ENCODE data around the gene ELF5.

ELF5 gene

GRCh38 chr11:34529643-34530042 lies 16.0 kb upstream of the ELF5 start:
- no peaks in the 10 kb centered on the region for H3K4me1 Mint-ChIP-seq
- no peak for DNase-seq

DNA sequence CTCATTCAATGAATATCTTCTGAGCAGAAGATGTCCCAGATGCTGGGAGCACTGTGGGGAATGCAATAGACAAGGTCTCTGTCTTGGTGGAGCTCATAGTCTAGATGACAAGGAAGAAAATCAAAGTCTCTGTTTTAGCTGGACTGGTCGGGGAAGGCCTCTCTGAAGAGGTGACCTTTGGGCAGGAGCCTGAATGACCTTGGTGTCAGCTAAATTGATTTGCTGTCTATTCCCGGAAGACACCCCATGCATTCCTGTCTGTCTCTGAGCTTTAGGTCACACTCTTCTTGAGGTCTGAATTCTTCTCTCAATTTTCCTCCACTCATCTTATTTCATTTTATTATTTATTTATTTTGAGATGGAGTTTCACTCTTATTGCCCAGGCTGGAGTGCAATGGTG lies 14.5 kb upstream of the ELF5 start:
- Mint-ChIP-seq H3K4me1 (no peaks in the 10 kb centered on the region), H3K9me3 (no peaks in the 10 kb centered on the region), H3K27ac (no peak overlapping the region), H3K4me3 (no peak overlapping the region), H3K27me3 (peaks cover 27% of the 10 kb centered on the region)
- ATAC-seq, result no peak
- no peak for DNase-seq

More at GRCh38 chr11:34529643-34530042, 16.0 kb upstream of the ELF5 start:
- Mint-ChIP-seq H3K9me3 (peaks cover 3 to 5% of the 10 kb centered on the region in 2 donors), H3K4me3 (no peak overlapping the region), H3K27ac (no peak overlapping the region), H3K27me3 (peaks cover 27% of the 10 kb centered on the region)
- no peak for ATAC-seq

GRCh38 chr11:34525888-34526657 lies 12.5 kb upstream of the ELF5 start:
- no peak overlapping the region for H3K27ac Mint-ChIP-seq
- no peaks in the 10 kb centered on the region for H3K4me1 Mint-ChIP-seq
- no peak for DNase-seq
- no peak for ATAC-seq
- no peaks in the 10 kb centered on the region for H3K9me3 Mint-ChIP-seq
- no peak overlapping the region for H3K4me3 Mint-ChIP-seq
- H3K27me3 Mint-ChIP-seq, result peaks cover 22% of the 10 kb centered on the region

GRCh38 chr11:34525098-34525497 lies 11.5 kb upstream of the ELF5 start:
- H3K4me1 Mint-ChIP-seq, result no peaks in the 10 kb centered on the region
- no peak for DNase-seq
- H3K4me3 Mint-ChIP-seq, result no peak overlapping the region
- no peak for ATAC-seq
- H3K27ac Mint-ChIP-seq, result no peak overlapping the region
- no peaks in the 10 kb centered on the region for H3K9me3 Mint-ChIP-seq
- H3K27me3 Mint-ChIP-seq, result peaks cover 15% of the 10 kb centered on the region

DNA sequence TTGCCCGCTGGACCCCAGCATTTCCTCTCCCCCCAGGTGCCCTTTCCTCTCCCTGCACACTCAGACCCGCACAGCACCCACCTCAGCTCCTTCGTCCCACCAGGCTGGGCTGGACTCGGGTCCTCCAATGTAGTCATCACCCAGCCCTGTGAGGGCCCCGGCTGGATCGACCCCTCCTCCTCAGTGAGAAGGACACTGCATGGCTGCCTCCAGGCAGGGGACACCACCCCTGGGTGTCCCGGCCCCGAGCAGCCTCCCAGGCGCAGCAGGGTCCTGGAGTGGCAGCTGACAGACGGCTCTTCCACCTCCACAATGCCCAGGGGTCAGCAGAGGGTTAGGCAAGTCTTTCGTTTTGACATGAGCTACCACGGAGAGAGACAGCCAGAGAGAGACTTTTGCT lies 11.1 kb upstream of the ELF5 start:
- no peaks in the 10 kb centered on the region for H3K4me1 Mint-ChIP-seq
- DNase-seq (no peak), ATAC-seq (no peak)
- H3K9me3 Mint-ChIP-seq, result no peaks in the 10 kb centered on the region
- H3K27me3 Mint-ChIP-seq, result peaks cover 11% of the 10 kb centered on the region
- no peak overlapping the region for H3K4me3 Mint-ChIP-seq
- H3K27ac Mint-ChIP-seq, result peak overlapping the region in 1 of 2 donors; percentile 42

DNA sequence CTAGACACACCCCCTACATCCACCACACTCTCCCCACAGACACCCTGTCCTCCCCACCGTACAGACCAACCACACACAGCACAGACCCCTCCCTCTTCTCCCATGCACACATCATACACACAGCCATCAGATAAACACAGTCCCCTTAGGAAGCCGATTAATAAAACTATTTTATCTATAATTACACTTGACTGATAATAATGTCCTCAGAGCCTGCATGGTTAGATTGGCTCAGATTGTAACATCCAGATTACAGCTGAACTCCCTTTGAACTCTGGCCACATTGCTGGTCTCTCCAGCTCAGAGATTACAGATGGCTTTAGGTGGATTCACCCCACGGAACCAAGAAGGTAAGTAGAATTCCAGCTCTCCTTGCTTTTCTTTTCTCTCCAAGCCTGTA lies 9.5 kb upstream of the ELF5 start:
- Mint-ChIP-seq H3K4me1 (no peaks in the 10 kb centered on the region), H3K27ac (no peak overlapping the region), H3K4me3 (no peak overlapping the region), H3K27me3 (no peaks in the 10 kb centered on the region), H3K9me3 (no peaks in the 10 kb centered on the region)
- no peak for ATAC-seq
- no peak for DNase-seq

DNA sequence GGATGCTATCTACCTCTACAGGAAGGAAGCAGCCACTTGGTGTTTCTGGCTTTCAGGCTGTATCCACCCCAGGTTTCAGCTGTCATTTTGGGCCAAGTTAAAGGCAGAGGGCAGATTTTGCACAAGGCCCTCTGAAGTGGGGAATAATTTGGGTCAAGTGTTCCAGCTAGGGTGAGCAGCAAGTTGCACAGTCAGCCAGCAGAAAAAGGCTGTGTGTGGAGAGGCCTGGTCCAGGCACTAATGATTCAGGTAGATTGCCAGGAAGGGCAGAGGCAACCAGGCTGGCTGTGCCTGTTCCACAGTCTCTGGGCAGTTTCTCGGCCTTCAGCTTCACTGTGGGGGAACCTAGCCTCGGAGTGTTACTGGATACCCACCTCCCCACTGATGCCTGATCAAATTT lies 8.6 kb upstream of the ELF5 start:
- Mint-ChIP-seq H3K27ac (no peak overlapping the region), H3K9me3 (no peaks in the 10 kb centered on the region), H3K4me3 (no peak overlapping the region), H3K27me3 (no peaks in the 10 kb centered on the region), H3K4me1 (no peaks in the 10 kb centered on the region)
- no peak for ATAC-seq
- DNase-seq, result no peak

DNA sequence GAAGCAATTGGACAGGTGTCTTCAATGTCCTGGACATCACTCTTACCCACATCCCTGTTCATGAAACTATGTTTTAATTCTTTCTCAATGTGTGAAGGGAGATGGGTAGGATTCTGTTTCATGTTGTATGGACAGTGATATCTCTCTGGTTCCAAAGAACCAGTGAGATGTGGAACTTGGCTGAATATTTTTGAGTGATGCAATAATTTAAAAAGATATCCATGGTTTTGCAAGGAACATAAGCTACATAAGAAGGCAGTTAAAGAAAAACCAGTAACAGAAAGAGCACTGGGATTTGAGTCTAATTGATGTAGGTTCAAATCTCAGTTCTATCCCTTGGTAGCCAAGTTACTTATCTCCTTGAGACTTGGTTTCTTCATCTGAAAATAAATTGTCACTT lies 7.7 kb upstream of the ELF5 start:
- no peaks in the 10 kb centered on the region for H3K27me3 Mint-ChIP-seq
- H3K9me3 Mint-ChIP-seq, result no peaks in the 10 kb centered on the region
- DNase-seq (no peak), ATAC-seq (no peak)
- H3K4me3 Mint-ChIP-seq, result no peak overlapping the region
- no peak overlapping the region for H3K27ac Mint-ChIP-seq
- H3K4me1 Mint-ChIP-seq, result no peaks in the 10 kb centered on the region

DNA sequence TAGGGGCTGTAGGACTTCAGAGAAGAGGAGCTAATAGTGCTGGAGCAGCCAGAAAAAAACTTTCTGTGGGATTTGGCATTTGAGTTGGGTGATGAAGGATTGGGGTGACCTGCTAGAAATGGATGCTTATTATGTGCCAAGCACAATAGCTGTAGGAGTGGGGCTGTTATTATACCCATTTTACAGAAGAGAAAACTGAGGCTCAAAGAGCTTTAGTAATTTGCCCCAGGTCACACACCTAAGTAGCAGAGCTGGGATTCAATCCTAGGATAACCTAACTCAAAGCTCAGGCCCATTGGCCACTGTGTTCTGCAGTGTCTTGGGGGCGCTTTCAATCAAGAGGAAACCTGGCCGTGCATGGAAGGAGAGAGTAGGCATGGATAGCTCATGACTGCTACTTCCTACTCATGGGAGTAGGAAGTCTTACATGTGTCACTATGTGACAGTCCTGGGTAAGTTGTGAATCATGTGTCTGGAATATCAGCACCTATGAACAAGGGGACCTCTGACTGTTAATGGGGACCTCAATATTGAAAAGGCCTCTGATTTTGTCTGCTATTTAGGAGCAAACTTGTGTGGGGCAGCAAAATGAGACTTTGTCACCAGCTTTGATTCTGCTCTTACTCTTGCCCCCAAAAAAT lies 6.1 kb upstream of the ELF5 start:
- Mint-ChIP-seq H3K4me1 (no peaks in the 10 kb centered on the region), H3K27me3 (no peaks in the 10 kb centered on the region), H3K9me3 (no peaks in the 10 kb centered on the region), H3K4me3 (no peak overlapping the region), H3K27ac (no peak overlapping the region)
- DNase-seq (no peak), ATAC-seq (no peak)

GRCh38 chr11:34516247-34517040 lies 2.9 kb upstream of the ELF5 start:
- H3K27me3 Mint-ChIP-seq, result no peaks in the 10 kb centered on the region
- H3K27ac Mint-ChIP-seq, result peak overlapping the region in 1 of 2 donors; percentile 27
- ATAC-seq (no peak), DNase-seq (no peak)
- H3K4me1 Mint-ChIP-seq, result no peaks in the 10 kb centered on the region
- H3K4me3 Mint-ChIP-seq, result no peak overlapping the region
- no peaks in the 10 kb centered on the region for H3K9me3 Mint-ChIP-seq

GRCh38 chr11:34514597-34514996 lies 1.0 kb upstream of the ELF5 start:
- DNase-seq (no peak), ATAC-seq (no peak)
- Mint-ChIP-seq H3K4me3 (no peak overlapping the region), H3K27me3 (no peaks in the 10 kb centered on the region), H3K4me1 (no peaks in the 10 kb centered on the region), H3K9me3 (no peaks in the 10 kb centered on the region), H3K27ac (no peak overlapping the region)

DNA sequence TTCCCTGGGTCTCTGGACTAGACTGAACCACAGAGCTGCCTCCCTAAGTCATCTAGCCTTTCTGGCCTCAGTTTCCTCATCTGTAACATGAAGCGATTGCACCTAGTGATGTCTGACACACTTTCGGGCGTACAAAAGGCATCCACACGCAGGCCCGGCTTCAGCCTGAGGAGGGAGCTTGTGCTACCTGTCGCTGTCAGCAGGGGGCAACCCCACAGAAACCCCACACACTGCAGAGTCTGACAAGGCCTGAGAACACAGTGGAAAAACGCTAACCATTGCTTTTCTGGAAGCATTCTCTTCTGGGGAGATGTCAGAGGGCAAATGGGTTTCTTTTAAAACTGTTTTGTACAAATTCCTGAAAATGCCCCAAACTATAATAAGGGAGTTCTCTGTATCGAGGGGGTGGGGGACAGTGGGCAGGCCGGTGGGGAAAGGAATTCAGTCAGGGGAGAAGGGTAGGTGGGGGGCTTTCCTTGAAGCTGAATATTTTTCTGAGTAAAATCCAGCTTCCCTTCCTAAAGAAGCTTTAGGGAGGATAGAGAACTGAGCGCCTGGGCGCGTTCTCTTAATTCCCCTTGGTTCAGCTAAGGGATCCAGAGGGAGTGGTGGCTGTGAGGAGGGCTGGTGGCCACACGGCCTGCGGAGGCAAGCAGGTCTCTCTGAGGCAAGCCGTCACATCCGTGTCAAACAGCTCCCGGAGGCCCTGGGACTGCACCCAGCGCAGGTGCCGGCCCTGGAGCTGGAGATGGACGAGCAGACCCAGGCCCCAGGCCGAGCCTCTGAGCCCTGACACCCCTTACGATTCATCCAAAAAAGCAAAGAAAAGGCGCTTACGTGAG lies 533 bp downstream of the ELF5 start:
- no peaks in the 10 kb centered on the region for H3K27me3 Mint-ChIP-seq
- no peaks in the 10 kb centered on the region for H3K4me1 Mint-ChIP-seq
- no peaks in the 10 kb centered on the region for H3K9me3 Mint-ChIP-seq
- H3K4me3 Mint-ChIP-seq, result no peak overlapping the region
- H3K27ac Mint-ChIP-seq, result no peak overlapping the region
- ATAC-seq (peak; percentile 92), DNase-seq (peak; percentile 38 to 56)

- H3K4me3 Mint-ChIP-seq, result no peak overlapping the region
- H3K4me1 Mint-ChIP-seq, result no peaks in the 10 kb centered on the region
- no peaks in the 10 kb centered on the region for H3K9me3 Mint-ChIP-seq
- no peak overlapping the region for H3K27ac Mint-ChIP-seq
- DNase-seq (no peak), ATAC-seq (no peak)
- H3K27me3 Mint-ChIP-seq, result no peaks in the 10 kb centered on the region
Observed at GRCh38 chr11:34510673-34511072, 2.9 kb downstream of the ELF5 start.

DNA sequence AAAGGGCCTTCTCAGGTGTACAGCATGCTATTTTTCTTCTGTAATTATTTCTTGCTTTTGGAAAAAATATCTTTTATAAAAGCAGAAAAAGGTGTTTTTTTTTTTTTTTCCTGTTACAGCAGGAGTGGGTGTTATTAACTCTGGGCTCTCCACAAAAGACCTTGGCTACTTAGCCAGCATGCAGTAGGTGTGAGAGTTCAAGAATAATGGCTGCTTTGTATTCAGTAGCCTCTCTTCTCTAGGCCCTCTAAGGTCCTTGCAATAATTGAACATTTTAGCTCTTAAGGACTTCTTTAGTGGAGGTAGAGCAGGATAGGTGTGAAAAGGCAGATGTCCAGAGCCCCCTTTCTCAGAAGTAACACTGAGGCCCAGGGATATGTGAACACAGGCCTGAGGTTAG lies 3.4 kb downstream of the ELF5 start:
- no peaks in the 10 kb centered on the region for H3K9me3 Mint-ChIP-seq
- DNase-seq (no peak), ATAC-seq (no peak)
- no peak overlapping the region for H3K4me3 Mint-ChIP-seq
- no peaks in the 10 kb centered on the region for H3K4me1 Mint-ChIP-seq
- H3K27me3 Mint-ChIP-seq, result no peaks in the 10 kb centered on the region
- no peak overlapping the region for H3K27ac Mint-ChIP-seq

DNA sequence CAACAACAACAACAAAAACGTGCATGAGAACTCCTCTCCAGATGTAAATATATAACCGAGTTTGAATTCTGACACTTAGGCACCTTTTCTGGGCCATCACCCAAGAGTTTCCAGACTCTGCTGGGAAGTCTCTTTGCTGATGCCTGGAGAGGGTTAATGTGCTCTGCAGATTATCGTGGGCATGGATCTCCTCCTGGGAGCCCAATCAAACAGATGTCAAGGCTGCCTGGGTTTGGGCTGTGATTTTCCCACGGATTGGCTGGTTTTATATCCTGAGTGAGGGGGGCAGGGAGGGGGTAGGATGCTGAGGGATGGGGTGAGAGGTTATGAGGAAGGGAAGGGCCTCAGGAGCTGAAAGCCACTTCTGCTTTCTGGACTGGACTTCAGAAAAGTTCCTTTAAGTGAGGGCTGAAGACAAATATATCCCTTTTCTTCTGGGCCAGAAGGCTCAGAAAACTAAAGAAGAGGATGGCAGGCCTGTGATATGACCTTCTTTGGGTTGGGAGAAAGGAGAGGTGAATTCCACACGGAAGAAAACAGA lies 4.2 kb downstream of the ELF5 start:
- no peaks in the 10 kb centered on the region for H3K9me3 Mint-ChIP-seq
- no peaks in the 10 kb centered on the region for H3K4me1 Mint-ChIP-seq
- no peak for ATAC-seq
- no peak for DNase-seq
- no peak overlapping the region for H3K4me3 Mint-ChIP-seq
- no peaks in the 10 kb centered on the region for H3K27me3 Mint-ChIP-seq
- no peak overlapping the region for H3K27ac Mint-ChIP-seq

All from stimulated activated naive CD8-positive, alpha-beta T cell treated with anti-CD3 and anti-CD28 coated beads, Interleukin-15, amount 100 ng/mL, for 72 hours (primary cell).